Measurements from ENCODE around the gene CCDC148.

DNA sequence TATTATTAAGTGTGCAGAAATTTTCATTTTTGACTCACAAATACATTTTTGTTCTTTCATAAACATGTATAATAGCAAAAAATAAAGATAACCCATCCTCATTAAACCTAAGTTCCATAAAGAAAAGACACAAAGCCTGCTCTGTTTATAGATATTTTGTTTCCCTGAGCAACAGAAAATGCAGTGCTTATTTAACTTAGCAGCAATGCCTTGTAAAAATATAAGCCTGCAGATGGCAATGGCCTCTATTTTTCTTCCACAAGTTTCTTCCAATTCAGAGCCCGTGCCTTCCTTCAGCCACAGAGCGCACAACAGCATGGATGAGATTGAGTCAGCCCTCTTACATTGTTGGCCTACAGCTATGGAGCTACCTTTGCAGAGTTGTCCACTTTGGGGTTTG, 43.8 kb upstream of the CCDC148 start:
- TF ChIP-seq, protein P1, sequence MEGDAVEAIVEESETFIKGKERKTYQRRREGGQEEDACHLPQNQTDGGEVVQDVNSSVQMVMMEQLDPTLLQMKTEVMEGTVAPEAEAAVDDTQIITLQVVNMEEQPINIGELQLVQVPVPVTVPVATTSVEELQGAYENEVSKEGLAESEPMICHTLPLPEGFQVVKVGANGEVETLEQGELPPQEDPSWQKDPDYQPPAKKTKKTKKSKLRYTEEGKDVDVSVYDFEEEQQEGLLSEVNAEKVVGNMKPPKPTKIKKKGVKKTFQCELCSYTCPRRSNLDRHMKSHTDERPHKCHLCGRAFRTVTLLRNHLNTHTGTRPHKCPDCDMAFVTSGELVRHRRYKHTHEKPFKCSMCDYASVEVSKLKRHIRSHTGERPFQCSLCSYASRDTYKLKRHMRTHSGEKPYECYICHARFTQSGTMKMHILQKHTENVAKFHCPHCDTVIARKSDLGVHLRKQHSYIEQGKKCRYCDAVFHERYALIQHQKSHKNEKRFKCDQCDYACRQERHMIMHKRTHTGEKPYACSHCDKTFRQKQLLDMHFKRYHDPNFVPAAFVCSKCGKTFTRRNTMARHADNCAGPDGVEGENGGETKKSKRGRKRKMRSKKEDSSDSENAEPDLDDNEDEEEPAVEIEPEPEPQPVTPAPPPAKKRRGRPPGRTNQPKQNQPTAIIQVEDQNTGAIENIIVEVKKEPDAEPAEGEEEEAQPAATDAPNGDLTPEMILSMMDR (IDR thresholded peaks at IDR 0.05): no peak
- TF ChIP-seq POLR2A (IDR thresholded peaks at IDR 0.05): no peak

Measured in esophagus squamous epithelium (tissue), 4 donors.